Right forelimb (tissue), 1 donor: ENCODE measurements around the gene ABLIM2.
"Not testable (repeated sequence)": the region's sequence is repeated elsewhere in the genome, so short reads cannot be mapped to it uniquely, and the experiment has no call there.

ENCODE experiments used
- DNase-seq: peaks from one replicate; pipeline ENCODE4 v3.0.0-alpha.2; 2018

Gene ABLIM2

GRCh38 chr4:7924163-7924562 is 234.4 kb downstream of the ABLIM2 start:
- no peak for DNase-seq

- DNase-seq, result no peak
Measured at GRCh38 chr4:7922466-7922865, 236.1 kb downstream of the ABLIM2 start.

- DNase-seq, result no peak
Measured at GRCh38 chr4:7918981-7919380, 239.6 kb downstream of the ABLIM2 start.

GRCh38 chr4:7918187-7918586 is 240.4 kb downstream of the ABLIM2 start:
- DNase-seq, result not testable (repeated sequence)

GRCh38 chr4:7917669-7918068 is 240.9 kb downstream of the ABLIM2 start:
- DNase-seq, result no peak

GRCh38 chr4:7915875-7916242 is 242.8 kb downstream of the ABLIM2 start:
- DNase-seq, result no peak
